ENCODE data around the gene CENPX. TPM values are rescaled to one million over a fixed set of nuclear protein-coding genes. Genes with fewer than 3 reads are reported as not detected.

The CENPX gene
- total RNA-seq, 1 experiment from 2014 or later, result 77.9 TPM

DNA sequence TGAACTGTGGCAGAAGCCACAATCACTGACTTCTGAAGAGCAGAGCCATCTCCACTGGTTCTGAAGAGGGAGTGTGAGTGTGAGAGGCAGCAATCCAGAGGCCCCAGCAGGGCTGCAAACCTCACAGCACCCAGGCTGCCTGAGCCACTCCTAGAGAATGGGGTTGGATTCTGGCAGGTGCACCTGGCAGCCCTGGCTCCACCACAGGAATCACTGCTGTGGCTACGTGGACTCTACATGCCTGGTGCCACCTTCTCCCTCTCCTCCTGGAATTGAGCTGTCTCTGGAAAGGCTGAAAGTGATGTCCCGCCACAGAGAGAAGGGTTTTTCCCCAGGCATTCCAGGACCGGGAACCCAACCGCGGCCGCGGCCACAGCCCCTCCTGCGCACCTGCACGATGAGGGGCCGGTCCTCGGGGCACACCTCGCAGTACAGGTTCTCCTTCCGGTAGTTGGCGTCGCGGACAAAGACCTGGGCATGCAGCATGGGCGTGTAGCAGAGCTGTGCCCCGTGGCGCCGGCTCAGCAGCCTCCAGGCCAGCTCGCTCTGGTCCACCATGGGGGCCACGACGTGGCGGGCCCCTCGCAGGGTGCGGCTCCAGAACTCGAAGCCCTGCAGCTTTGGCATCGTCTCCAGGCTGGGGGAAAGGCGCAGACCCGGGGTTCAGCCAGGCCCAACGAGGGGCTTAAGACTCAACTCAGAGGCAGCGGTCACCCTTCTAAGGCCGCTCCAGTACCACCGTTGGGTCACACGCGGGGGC, 41.9 kb upstream of the CENPX start:
- H3K56ac ChIP-seq (ENCODE audit: insufficient read length, low read depth, low read length), result no peak overlapping the region
- no peak overlapping the region for H2BK12ac ChIP-seq (ENCODE audit: insufficient read length, low read depth, low read length)
- H4K5ac ChIP-seq (ENCODE audit: insufficient read length, low read depth, low read length), result no peak overlapping the region
- peaks cover 15% of the 10 kb centered on the region for H3K23me2 ChIP-seq (ENCODE audit: insufficient read length, low read depth, low read length, poor library complexity, severe bottlenecking)
- H4K91ac ChIP-seq (ENCODE audit: insufficient read length, low read depth, low read length), result no peak overlapping the region
- peaks cover 4 to 17% (median 13%) of the 10 kb centered on the region in 3 experiments for H3K36me3 Mint-ChIP-seq (ENCODE audit: insufficient read depth in 1 of 3, low read depth in 3 of 3)
- no peak for DNase-seq
- peaks cover 5% of the 10 kb centered on the region for H3K27me3 Mint-ChIP-seq (ENCODE audit: low read depth)
- no peak overlapping the region for H4K8ac ChIP-seq (replicated peaks; ENCODE audit: insufficient read length, low read depth, low read length)
- no peaks in the 10 kb centered on the region for H3K79me2 ChIP-seq (ENCODE audit: insufficient read depth, low read length)
- TF ChIP-seq, protein P1, sequence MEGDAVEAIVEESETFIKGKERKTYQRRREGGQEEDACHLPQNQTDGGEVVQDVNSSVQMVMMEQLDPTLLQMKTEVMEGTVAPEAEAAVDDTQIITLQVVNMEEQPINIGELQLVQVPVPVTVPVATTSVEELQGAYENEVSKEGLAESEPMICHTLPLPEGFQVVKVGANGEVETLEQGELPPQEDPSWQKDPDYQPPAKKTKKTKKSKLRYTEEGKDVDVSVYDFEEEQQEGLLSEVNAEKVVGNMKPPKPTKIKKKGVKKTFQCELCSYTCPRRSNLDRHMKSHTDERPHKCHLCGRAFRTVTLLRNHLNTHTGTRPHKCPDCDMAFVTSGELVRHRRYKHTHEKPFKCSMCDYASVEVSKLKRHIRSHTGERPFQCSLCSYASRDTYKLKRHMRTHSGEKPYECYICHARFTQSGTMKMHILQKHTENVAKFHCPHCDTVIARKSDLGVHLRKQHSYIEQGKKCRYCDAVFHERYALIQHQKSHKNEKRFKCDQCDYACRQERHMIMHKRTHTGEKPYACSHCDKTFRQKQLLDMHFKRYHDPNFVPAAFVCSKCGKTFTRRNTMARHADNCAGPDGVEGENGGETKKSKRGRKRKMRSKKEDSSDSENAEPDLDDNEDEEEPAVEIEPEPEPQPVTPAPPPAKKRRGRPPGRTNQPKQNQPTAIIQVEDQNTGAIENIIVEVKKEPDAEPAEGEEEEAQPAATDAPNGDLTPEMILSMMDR (conservative IDR thresholded peaks at IDR 0.05), result no peak
- H3K4me1 ChIP-seq (ENCODE audit: insufficient read depth, low read length), result no peaks in the 10 kb centered on the region
- no peaks in the 10 kb centered on the region for H3K27me3 ChIP-seq (ENCODE audit: insufficient read depth, low read length)
- no peak overlapping the region for H3K4ac ChIP-seq (ENCODE audit: low read depth, low read length)
- peaks cover 4 to 5% of the 10 kb centered on the region in 2 experiments for H3K4me1 Mint-ChIP-seq
- no peak overlapping the region for H2AFZ ChIP-seq (ENCODE audit: low read length)
- H3K14ac ChIP-seq (ENCODE audit: insufficient read depth, low read length), result peak overlapping the region; percentile 9; the same call in 1 of the 2 replicates
- no peak overlapping the region for H2BK5ac ChIP-seq (ENCODE audit: insufficient read length, low read length)
- H3K4me2 ChIP-seq (ENCODE audit: insufficient read depth, insufficient read length, low read length), result peak overlapping the region; percentile 75
- H3K79me1 ChIP-seq (ENCODE audit: insufficient read depth, low read depth, low read length, poor library complexity, severe bottlenecking), result no peaks in the 10 kb centered on the region
- H3K9me3 ChIP-seq (ENCODE audit: control insufficient read depth, low read depth, low read length), result no peaks in the 10 kb centered on the region
- H3K18ac ChIP-seq (ENCODE audit: insufficient read length, low read depth, low read length), result no peak overlapping the region
- no CpG with 5 or more reads among the region's 36 CpGs for WGBS (ENCODE audit: extremely low coverage, insufficient read length, low lambda C conversion rate)
- H2AK5ac ChIP-seq (ENCODE audit: insufficient read length, low read length), result no peak overlapping the region
- H2BK20ac ChIP-seq (ENCODE audit: low read depth, low read length, poor library complexity, severe bottlenecking), result no peak overlapping the region
- H4K20me1 ChIP-seq (ENCODE audit: control insufficient read depth, insufficient read depth, insufficient read length), result no peaks in the 10 kb centered on the region
- H3T11ph ChIP-seq (ENCODE audit: low read length), result no peak overlapping the region
- no peaks in the 10 kb centered on the region; a peak in 1 of 5 replicates for H3K9me3 Mint-ChIP-seq
- peak overlapping the region; percentile 47 for H3K9ac ChIP-seq (ENCODE audit: extremely low read depth, insufficient read length, low read length)
- H3K27ac Mint-ChIP-seq, result no peak overlapping the region
- H3K27ac ChIP-seq (ENCODE audit: insufficient read length, low read depth, low read length), result no peak overlapping the region
- H3K23ac ChIP-seq (ENCODE audit: insufficient read length, low read depth, low read length), result no peak overlapping the region
- no peak overlapping the region for H2BK120ac ChIP-seq (ENCODE audit: low read depth, low read length, poor library complexity, severe bottlenecking)
- no peak overlapping the region for H2BK15ac ChIP-seq (ENCODE audit: low read depth, low read length)
- peak overlapping the region; percentile 70 to 73 for H3K4me3 Mint-ChIP-seq

Data from H9 (cell line).